WTC11 (cell line): ENCODE results near the gene RAB3GAP1.

Experiments
- ELF4 ChIP-seq: sonication (generic); formaldehyde crosslinking; IDR thresholded peaks from 2 replicates; pipeline ENCODE4 v1.8.1; 2022; ENCODE audit warnings: low read depth, mild to moderate bottlenecking, moderate library complexity, missing genetic modification reagents
- JUN ChIP-seq: sonication (generic); formaldehyde crosslinking; IDR thresholded peaks from 2 replicates; pipeline ENCODE4 v1.8.0; 2023; ENCODE audit warnings: mild to moderate bottlenecking, missing genetic modification reagents
- NFYB ChIP-seq: sonication (generic); formaldehyde crosslinking; conservative IDR thresholded peaks from 2 replicates; pipeline ENCODE4 v1.8.0; 2022; ENCODE audit warnings: low read depth, missing genetic modification reagents
- RELA ChIP-seq: sonication (generic); formaldehyde crosslinking; IDR thresholded peaks from 2 replicates; pipeline ENCODE4 v1.8.1; 2022; ENCODE audit warnings: missing genetic modification reagents, mild to moderate bottlenecking, borderline replicate concordance
- RORB ChIP-seq: fragments of 250-450 bp; sonication (Bioruptor Pico); IDR thresholded peaks from 2 replicates; pipeline ENCODE4 v1.9.0; 2021; ENCODE audit warnings: mild to moderate bottlenecking
- SMAD4 ChIP-seq: sonication (generic); formaldehyde crosslinking; IDR thresholded peaks from 2 replicates; pipeline ENCODE4 v1.8.0; 2022; ENCODE audit warnings: mild to moderate bottlenecking, missing genetic modification reagents
- TEAD4 ChIP-seq: sonication (generic); formaldehyde crosslinking; IDR thresholded peaks from 2 replicates; pipeline ENCODE4 v1.8.0; 2022; ENCODE audit warnings: mild to moderate bottlenecking, missing genetic modification reagents
- ZNF396 ChIP-seq: fragments of 250-450 bp; sonication (Bioruptor Pico); IDR thresholded peaks from 2 replicates; pipeline ENCODE4 v1.8.0; 2021; ENCODE audit warnings: mild to moderate bottlenecking, moderate library complexity, borderline replicate concordance
- ZNF671 ChIP-seq: fragments of 250-450 bp; sonication (Bioruptor Pico); IDR thresholded peaks from 2 replicates; pipeline ENCODE4 v1.8.0; 2021; ENCODE audit warnings: mild to moderate bottlenecking
- TF ChIP-seq, protein P1 (sequence below): fragments of 200-600 bp; IDR thresholded peaks from 2 replicates; pipeline ENCODE4 v1.8.0; 2022; ENCODE audit warnings: antibody characterized with exemption
- TF ChIP-seq, protein P2 (sequence below): sonication (generic); formaldehyde crosslinking; IDR thresholded peaks from 2 replicates; pipeline ENCODE4 v1.8.1; 2022; ENCODE audit warnings: missing genetic modification reagents, borderline replicate concordance
- TF ChIP-seq, protein P3 (sequence below): sonication (generic); formaldehyde crosslinking; IDR thresholded peaks from 2 replicates; pipeline ENCODE4 v1.8.1; 2022; ENCODE audit warnings: low read depth, missing genetic modification reagents, borderline replicate concordance

DNA sequence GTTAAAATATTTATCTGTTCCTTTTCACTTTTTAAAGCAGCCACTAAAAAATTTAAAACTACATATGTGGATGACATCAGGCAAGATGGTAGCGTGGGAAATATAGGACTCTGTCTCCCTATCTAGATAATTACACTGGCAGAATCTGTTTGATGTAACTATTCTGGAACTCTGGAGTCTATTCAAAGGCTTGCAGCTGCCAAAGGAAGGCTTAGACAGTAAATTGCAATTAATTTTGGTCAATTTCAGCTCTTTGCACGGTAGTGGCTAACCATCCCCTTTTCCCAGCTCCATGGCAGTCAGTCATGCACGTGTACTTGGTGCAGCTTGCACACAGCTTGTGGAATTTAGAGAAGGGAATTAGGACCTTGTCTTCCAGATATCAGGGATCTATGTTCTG, 135.2 kb downstream of the RAB3GAP1 start:
- TF ChIP-seq JUN (no peak), SMAD4 (CRISPR knock-in tag) (no peak), RORB (CRISPR knock-in tag) (no peak), NFYB (CRISPR knock-in tag) (no peak), RELA (CRISPR knock-in tag) (no peak), ZNF396 (no peak), TEAD4 (CRISPR knock-in tag) (no peak), ELF4 (CRISPR knock-in tag) (no peak), ZNF671 (CRISPR knock-in tag) (no peak)
- TF ChIP-seq, protein P1, sequence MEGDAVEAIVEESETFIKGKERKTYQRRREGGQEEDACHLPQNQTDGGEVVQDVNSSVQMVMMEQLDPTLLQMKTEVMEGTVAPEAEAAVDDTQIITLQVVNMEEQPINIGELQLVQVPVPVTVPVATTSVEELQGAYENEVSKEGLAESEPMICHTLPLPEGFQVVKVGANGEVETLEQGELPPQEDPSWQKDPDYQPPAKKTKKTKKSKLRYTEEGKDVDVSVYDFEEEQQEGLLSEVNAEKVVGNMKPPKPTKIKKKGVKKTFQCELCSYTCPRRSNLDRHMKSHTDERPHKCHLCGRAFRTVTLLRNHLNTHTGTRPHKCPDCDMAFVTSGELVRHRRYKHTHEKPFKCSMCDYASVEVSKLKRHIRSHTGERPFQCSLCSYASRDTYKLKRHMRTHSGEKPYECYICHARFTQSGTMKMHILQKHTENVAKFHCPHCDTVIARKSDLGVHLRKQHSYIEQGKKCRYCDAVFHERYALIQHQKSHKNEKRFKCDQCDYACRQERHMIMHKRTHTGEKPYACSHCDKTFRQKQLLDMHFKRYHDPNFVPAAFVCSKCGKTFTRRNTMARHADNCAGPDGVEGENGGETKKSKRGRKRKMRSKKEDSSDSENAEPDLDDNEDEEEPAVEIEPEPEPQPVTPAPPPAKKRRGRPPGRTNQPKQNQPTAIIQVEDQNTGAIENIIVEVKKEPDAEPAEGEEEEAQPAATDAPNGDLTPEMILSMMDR: no peak
- TF ChIP-seq, protein P2, sequence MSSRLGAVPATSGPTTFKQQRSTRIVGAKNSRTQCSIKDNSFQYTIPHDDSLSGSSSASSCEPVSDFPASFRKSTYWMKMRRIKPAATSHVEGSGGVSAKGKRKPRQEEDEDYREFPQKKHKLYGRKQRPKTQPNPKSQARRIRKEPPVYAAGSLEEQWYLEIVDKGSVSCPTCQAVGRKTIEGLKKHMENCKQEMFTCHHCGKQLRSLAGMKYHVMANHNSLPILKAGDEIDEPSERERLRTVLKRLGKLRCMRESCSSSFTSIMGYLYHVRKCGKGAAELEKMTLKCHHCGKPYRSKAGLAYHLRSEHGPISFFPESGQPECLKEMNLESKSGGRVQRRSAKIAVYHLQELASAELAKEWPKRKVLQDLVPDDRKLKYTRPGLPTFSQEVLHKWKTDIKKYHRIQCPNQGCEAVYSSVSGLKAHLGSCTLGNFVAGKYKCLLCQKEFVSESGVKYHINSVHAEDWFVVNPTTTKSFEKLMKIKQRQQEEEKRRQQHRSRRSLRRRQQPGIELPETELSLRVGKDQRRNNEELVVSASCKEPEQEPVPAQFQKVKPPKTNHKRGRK: no peak
- TF ChIP-seq, protein P3, sequence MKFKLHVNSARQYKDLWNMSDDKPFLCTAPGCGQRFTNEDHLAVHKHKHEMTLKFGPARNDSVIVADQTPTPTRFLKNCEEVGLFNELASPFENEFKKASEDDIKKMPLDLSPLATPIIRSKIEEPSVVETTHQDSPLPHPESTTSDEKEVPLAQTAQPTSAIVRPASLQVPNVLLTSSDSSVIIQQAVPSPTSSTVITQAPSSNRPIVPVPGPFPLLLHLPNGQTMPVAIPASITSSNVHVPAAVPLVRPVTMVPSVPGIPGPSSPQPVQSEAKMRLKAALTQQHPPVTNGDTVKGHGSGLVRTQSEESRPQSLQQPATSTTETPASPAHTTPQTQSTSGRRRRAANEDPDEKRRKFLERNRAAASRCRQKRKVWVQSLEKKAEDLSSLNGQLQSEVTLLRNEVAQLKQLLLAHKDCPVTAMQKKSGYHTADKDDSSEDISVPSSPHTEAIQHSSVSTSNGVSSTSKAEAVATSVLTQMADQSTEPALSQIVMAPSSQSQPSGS (CRISPR knock-in tag): no peak
